K562 (cell line): ENCODE results near the gene KLF1. TPM values are rescaled to one million over a fixed set of nuclear protein-coding genes. Genes with fewer than 3 reads are reported as not detected.

Experiments used
- COPS2 ChIP-seq: fragments of 450-650 bp; conservative IDR thresholded peaks from 2 replicates; pipeline ENCODE4 v1.6.1; 2016; ENCODE audit warnings: mild to moderate bottlenecking, moderate library complexity
- DDX20 ChIP-seq: fragments of 450-650 bp; IDR thresholded peaks from 2 replicates; pipeline ENCODE4 v1.6.1; 2016; ENCODE audit warnings: missing genetic modification characterization, low read depth, mild to moderate bottlenecking, missing compliant biosample characterization, moderate library complexity
- E2F3 ChIP-seq: fragments of 250-450 bp; sonication (Bioruptor Pico); IDR thresholded peaks from 2 replicates; pipeline ENCODE4 v1.4.0; 2020; ENCODE audit warnings: mild to moderate bottlenecking
- GABPB2 ChIP-seq: fragments of 250-450 bp; sonication (Bioruptor Pico); conservative IDR thresholded peaks from 2 replicates; pipeline ENCODE4 v1.5.1; 2021; ENCODE audit warnings: mild to moderate bottlenecking
- GTF2E2 ChIP-seq: fragments of 200-800 bp; sonication (Bioruptor generic); IDR thresholded peaks from 2 replicates; pipeline ENCODE4 v1.6.1; 2016; ENCODE audit warnings: missing genetic modification characterization, missing compliant biosample characterization
- HCFC1 ChIP-seq: IDR thresholded peaks from 2 replicates; pipeline ENCODE4 v1.6.1; 2012; ENCODE audit warnings: low read depth, low read length, improper control_type of control experiment
- HINFP ChIP-seq: fragments of 450-650 bp; conservative IDR thresholded peaks from 2 replicates; pipeline ENCODE4 v1.6.1; 2016; ENCODE audit warnings: missing genetic modification characterization, low read depth, mild to moderate bottlenecking, control low read depth, missing compliant biosample characterization
- HIVEP1 ChIP-seq: fragments of 250-450 bp; sonication (Bioruptor Pico); IDR thresholded peaks from 2 replicates; pipeline ENCODE4 v1.4.0; 2020; ENCODE audit warnings: mild to moderate bottlenecking
- HMGN3 ChIP-seq: IDR thresholded peaks from 2 replicates; pipeline ENCODE4 v1.6.1; 2011; ENCODE audit warnings: borderline replicate concordance, low read depth, mild to moderate bottlenecking, mixed read lengths, low read length; ENCODE audit not compliant: insufficient read length; ENCODE audit errors: extremely low read depth
- ILF3 ChIP-seq: fragments of 450-650 bp; IDR thresholded peaks from 2 replicates; pipeline ENCODE4 v1.6.1; 2018; ENCODE audit warnings: antibody characterized with exemption, mild to moderate bottlenecking, moderate library complexity, borderline replicate concordance
- MYC ChIP-seq, 2 experiments: fragments of 250-450 bp in 1 of 2; sonication (Bioruptor Pico) in 1 of 2; IDR thresholded peaks; 2 replicates each; pipeline versions ENCODE4 v1.5.1 to v1.6.1; 2012 to 2021; ENCODE audit warnings: low read depth in 2 of 2, borderline replicate concordance in 1 of 2, improper control_type of control experiment in 1 of 2, low read length in 1 of 2, mild to moderate bottlenecking in 1 of 2, moderate library complexity in 1 of 2
- PYGO2 ChIP-seq: fragments of 450-650 bp; IDR thresholded peaks from 2 replicates; pipeline ENCODE4 v1.6.1; 2016; ENCODE audit warnings: mild to moderate bottlenecking, missing genetic modification characterization, moderate library complexity, missing compliant biosample characterization
- RFX5 ChIP-seq: IDR thresholded peaks from 2 replicates; pipeline ENCODE4 v1.6.1; 2011; ENCODE audit warnings: low read depth, mild to moderate bottlenecking, improper control_type of control experiment, low read length
- RFX7 ChIP-seq: fragments of 250-450 bp; sonication (Bioruptor Pico); IDR thresholded peaks from 2 replicates; pipeline ENCODE4 v1.5.1; 2021; ENCODE audit warnings: mild to moderate bottlenecking
- SNRNP70 ChIP-seq: fragments of 200-400 bp; formaldehyde crosslinking; optimal IDR thresholded peaks from 2 replicates; pipeline ENCODE3; 2017; ENCODE audit warnings: low read depth, low read length
- XRCC5 ChIP-seq: fragments of 200-400 bp; formaldehyde crosslinking; IDR thresholded peaks from 2 replicates; pipeline ENCODE4 v1.6.1; 2017; ENCODE audit warnings: low read depth, mild to moderate bottlenecking, low read length
- ZBTB17 ChIP-seq: fragments of 450-650 bp; formaldehyde crosslinking; IDR thresholded peaks from 2 replicates; pipeline ENCODE4 v1.4.0; 2020; ENCODE audit warnings: mild to moderate bottlenecking
- ZNF165 ChIP-seq: fragments of 250-450 bp; sonication (Bioruptor Pico); IDR thresholded peaks from 2 replicates; pipeline ENCODE4 v1.4.0; 2020; ENCODE audit warnings: borderline replicate concordance
- ZNF785 ChIP-seq: fragments of 250-450 bp; sonication (Bioruptor Pico); IDR thresholded peaks from 2 replicates; pipeline ENCODE4 v1.4.0; 2020; ENCODE audit warnings: mild to moderate bottlenecking
- polyA plus RNA-seq, 8 experiments: library from polyadenylated mRNA; depleted of rRNA in 4 of 8; stranded (reverse) in 5 of 8; unstranded in 3 of 8; fragments of >200 nt; fragmentation: Nextera tagmentation in 2 of 8; fragmentation: Illumina TruSeq in 1 of 8; extraction: Ambion mirVana in 2 of 8; extraction: Trizol in 1 of 8; gene quantifications; 2 replicates each; pipeline versions ENCODE4 v1.2.1 to v1.2.3, GENCODE V29; 2011 to 2014; ENCODE audit warnings: inconsistent platforms in 1 of 8, missing spikeins in 1 of 8
- total RNA-seq, 7 experiments: library from RNA; depleted of rRNA in 6 of 7; stranded (reverse); fragments of >200 nt in 6 of 7; fragmentation: Illumina TruSeq in 2 of 7; extraction: Trizol in 2 of 7; gene quantifications; 2 replicates each; pipeline versions ENCODE4 v1.2.1 to v1.2.3, GENCODE V29; 2011 to 2021; ENCODE audit warnings: low replicate concordance in 1 of 7
- TF ChIP-seq, protein P1 (sequence below), 2 experiments: IDR thresholded peaks; 2 replicates each; pipeline ENCODE4 v1.6.1; 2012; ENCODE audit warnings: improper control_type of control experiment in 2 of 2, low read depth in 2 of 2, low read length in 2 of 2, borderline replicate concordance in 1 of 2
- TF ChIP-seq, protein P2 (sequence below): fragments of 450-650 bp; IDR thresholded peaks from 2 replicates; pipeline ENCODE4 v1.6.1; 2017; ENCODE audit warnings: antibody characterized with exemption, mild to moderate bottlenecking

KLF1 gene
- total and polyA plus RNA-seq, 9 of the 15 experiments (the other 6 are each of a cell fraction or from before 2014, with no cell fraction given) = 8.4 to 163 (median 47.3) TPM

- TF ChIP-seq DDX20 (tag) = 0 out of 2 replicates have a peak, but pooled peaks have one; percentile 52
- TF ChIP-seq E2F3 (CRISPR knock-in tag) = peak; percentile 69; the same call in 1 of the 2 replicates
- TF ChIP-seq ZNF165 (CRISPR knock-in tag) = peak; percentile 33; the same call in 1 of the 2 replicates
- TF ChIP-seq HMGN3 = no peak
- no peak for TF ChIP-seq RFX7 (CRISPR knock-in tag)
- no peak for TF ChIP-seq SNRNP70
- peak; percentile 74 for TF ChIP-seq ZBTB17 (CRISPR knock-in tag)
- no peak for TF ChIP-seq ILF3
- TF ChIP-seq COPS2 = no peak
- no peak for TF ChIP-seq ZNF785 (CRISPR knock-in tag)
- no peak for TF ChIP-seq HCFC1
- peak; percentile 83 for TF ChIP-seq HINFP
- no peak for TF ChIP-seq XRCC5
- TF ChIP-seq GTF2E2 = no peak
- TF ChIP-seq GABPB2 (CRISPR knock-in tag) = no peak
- TF ChIP-seq HIVEP1 (CRISPR knock-in tag) = no peak
- peak; percentile 80 for TF ChIP-seq PYGO2 (tag)
- TF ChIP-seq RFX5 = no peak
- TF ChIP-seq, protein P1, sequence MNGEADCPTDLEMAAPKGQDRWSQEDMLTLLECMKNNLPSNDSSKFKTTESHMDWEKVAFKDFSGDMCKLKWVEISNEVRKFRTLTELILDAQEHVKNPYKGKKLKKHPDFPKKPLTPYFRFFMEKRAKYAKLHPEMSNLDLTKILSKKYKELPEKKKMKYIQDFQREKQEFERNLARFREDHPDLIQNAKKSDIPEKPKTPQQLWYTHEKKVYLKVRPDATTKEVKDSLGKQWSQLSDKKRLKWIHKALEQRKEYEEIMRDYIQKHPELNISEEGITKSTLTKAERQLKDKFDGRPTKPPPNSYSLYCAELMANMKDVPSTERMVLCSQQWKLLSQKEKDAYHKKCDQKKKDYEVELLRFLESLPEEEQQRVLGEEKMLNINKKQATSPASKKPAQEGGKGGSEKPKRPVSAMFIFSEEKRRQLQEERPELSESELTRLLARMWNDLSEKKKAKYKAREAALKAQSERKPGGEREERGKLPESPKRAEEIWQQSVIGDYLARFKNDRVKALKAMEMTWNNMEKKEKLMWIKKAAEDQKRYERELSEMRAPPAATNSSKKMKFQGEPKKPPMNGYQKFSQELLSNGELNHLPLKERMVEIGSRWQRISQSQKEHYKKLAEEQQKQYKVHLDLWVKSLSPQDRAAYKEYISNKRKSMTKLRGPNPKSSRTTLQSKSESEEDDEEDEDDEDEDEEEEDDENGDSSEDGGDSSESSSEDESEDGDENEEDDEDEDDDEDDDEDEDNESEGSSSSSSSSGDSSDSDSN (IDR thresholded peaks at IDR 0.05; ENCODE audit: borderline replicate concordance in 1 of 2, low read depth in 2 of 2, low read length in 2 of 2) = no peak
- TF ChIP-seq, protein P2, sequence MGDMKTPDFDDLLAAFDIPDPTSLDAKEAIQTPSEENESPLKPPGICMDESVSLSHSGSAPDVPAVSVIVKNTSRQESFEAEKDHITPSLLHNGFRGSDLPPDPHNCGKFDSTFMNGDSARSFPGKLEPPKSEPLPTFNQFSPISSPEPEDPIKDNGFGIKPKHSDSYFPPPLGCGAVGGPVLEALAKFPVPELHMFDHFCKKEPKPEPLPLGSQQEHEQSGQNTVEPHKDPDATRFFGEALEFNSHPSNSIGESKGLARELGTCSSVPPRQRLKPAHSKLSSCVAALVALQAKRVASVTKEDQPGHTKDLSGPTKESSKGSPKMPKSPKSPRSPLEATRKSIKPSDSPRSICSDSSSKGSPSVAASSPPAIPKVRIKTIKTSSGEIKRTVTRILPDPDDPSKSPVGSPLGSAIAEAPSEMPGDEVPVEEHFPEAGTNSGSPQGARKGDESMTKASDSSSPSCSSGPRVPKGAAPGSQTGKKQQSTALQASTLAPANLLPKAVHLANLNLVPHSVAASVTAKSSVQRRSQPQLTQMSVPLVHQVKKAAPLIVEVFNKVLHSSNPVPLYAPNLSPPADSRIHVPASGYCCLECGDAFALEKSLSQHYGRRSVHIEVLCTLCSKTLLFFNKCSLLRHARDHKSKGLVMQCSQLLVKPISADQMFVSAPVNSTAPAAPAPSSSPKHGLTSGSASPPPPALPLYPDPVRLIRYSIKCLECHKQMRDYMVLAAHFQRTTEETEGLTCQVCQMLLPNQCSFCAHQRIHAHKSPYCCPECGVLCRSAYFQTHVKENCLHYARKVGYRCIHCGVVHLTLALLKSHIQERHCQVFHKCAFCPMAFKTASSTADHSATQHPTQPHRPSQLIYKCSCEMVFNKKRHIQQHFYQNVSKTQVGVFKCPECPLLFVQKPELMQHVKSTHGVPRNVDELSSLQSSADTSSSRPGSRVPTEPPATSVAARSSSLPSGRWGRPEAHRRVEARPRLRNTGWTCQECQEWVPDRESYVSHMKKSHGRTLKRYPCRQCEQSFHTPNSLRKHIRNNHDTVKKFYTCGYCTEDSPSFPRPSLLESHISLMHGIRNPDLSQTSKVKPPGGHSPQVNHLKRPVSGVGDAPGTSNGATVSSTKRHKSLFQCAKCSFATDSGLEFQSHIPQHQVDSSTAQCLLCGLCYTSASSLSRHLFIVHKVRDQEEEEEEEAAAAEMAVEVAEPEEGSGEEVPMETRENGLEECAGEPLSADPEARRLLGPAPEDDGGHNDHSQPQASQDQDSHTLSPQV = peak; percentile 99
- no peak for TF ChIP-seq MYC (IDR thresholded peaks at IDR 0.05; ENCODE audit: low read depth, low read length)
- peak; percentile 70; the same call in 1 of the 2 replicates for TF ChIP-seq MYC (CRISPR knock-in tag; IDR thresholded peaks at IDR 0.05; ENCODE audit: borderline replicate concordance, low read depth)
Measured at GRCh38 chr19:12882589-12882988, 4.4 kb downstream of the KLF1 start (continued).
